ENCODE data around the gene PIP4K2B.

Gene PIP4K2B

GRCh38 chr17:38743556-38744171 lies 55.7 kb downstream of the PIP4K2B start:
- no peak for DNase-seq

DNA sequence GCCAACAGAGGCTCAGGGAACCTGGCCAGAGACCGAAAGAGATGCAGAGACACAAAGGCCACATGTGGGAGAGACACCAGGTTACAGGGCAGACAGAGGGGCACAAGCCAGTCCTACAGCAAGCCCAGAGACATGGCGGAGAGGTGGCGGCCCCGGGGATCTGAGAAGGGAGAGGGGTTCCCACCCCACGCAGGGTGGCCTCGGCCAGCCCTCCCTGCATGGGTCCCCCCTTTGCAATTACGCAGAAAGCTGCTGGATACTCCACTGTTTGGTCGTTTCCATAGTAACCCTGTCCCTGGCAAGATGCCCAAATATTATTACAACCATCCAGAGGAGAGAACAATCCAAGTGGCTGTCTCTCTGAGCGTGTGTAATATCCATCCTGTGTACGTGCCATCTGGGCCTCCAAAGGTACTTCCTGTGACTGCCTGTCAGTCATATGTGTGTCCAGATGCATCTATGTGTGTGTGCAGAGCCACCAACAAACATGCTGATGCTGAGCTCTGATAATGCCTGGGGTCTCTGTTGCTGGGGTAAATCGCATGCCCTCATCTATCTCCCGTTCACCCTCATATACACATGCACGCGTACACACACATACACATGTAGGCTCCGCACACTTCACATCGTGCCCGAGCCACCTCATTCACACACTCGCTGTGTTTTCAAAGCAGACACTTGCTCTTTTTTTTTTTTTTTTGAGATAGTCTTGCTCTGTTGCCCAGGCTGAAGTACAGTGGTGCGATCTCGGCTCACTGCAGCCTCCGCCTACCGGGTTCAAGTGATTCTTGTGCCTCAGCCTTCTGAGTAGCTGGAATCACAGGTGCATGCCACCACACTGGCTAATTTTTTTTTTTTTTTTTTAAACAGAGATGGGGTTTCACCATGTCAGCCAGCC lies 56.7 kb downstream of the PIP4K2B start:
- DNase-seq: peak; percentile 47

DNA sequence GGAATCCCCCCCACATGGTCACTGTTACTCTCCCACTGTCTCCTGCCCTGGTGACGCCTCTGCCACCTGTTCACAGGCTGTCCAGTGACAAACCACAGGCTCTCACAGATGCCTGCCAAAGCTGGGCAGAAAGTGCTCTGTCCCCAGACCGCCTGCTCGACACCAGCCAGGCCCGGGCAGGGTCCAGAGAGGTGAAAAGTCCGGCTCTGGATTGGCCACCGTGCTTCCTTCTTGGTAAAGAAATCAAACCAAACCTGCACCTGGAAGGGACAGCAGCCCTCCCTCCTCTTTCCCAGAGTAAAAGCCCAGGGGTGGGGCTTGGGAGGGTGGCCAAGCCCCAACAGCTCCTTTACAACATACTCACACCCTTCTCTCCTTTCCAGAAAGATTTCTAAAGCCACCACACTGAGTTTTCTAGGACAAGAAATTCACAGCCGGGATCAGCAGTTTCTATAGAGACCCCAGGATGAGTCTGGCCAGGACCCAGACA lies 57.4 kb downstream of the PIP4K2B start:
- DNase-seq: no peak

DNA sequence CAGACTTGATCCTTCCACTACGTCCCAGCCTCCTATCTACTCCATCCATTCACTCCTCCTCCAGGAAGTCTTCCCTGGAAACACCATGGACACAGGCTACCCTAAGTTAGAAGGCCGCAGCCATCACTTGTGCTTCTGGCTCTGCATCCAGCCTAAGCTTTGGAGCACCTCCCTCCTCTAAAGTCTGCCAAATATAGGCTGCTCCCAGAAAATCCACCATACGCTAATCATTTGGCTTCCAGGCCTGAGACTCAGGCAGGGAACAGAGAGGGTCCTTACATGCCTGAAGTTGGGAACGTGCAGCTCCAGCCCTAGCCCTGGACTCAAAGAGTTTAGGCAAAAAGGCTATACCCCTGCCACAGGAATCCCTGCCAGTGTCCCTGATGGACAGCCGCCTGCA lies 57.9 kb downstream of the PIP4K2B start:
- DNase-seq: no peak

- no peak for DNase-seq
Measured at GRCh38 chr17:38740806-38741205, 58.5 kb downstream of the PIP4K2B start.

- DNase-seq: no peak
Measured at GRCh38 chr17:38740044-38740443, 59.3 kb downstream of the PIP4K2B start.

GRCh38 chr17:38739305-38739704 lies 60.1 kb downstream of the PIP4K2B start:
- no peak for DNase-seq

- DNase-seq: no peak
Measured at GRCh38 chr17:38738686-38739085, 60.7 kb downstream of the PIP4K2B start.

DNA sequence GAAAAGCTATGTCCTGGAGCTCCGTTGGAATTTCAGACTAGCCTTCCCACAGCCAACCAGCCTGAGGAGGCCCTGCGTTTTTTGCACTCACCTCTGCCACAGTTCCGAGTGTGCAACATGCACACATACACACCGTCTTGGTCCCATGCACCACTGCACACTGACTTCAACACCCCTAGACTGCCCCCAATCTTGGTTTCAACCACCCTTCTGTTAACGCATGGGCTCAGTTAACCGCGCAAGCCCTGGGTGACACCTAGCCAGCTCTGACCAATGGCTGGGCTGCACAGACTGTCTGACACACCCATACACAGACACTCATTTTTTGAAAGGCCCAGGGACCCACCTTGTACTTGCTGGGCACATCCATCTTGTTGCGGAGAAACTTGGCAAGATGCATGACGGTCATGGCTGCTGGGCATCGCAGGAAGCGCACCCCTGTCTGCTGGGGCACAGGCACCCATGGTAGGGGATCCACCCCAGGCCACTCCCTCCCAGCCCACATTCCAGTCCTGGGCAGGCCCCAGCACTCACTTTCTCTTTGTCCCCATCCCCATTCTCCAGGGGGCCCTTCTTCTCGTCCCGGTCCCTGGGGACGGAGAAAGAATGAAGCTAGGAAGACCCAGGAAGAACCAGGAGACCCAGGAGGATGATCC lies 61.2 kb downstream of the PIP4K2B start:
- DNase-seq: no peak

DNA sequence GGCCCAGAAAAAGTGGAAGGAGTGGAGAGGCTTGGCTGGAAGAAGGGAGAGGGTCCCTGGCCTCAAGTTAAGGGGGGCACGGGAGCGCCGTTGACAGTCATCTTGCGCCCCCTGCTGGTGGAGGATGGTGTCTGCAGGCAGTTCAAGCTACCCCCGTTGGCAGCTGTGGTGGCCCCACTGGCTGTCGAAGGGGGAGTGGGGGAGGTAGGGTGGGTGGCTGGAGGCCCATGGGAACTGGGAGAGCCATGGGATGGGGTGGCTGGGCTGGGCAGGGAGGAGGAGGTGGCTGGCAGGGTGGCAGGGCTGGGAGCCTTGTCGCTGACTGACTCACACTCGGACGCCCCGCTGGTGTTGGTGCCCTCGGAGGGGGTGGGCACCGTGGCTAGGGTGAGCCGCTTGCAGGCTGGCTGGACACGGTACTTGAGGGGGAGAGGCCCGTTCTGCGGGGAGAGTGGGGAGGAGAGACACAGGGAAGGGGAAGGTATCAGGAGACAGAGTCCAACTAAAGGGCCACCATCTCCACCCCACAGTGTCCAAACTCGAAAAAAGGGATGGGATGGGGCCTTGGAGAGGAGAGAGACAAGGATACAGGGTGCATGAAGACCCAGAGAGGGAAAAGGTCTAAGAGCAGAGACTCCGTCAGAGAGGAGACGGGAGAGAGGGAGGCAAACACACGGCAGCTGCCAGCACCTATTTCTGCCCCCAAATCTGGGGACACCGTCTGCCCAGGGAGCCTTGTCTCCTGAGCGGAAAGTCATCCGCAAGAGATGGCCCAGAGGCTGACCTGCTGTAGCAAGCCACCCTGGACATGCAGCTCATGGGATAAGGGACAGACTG lies 64.0 kb downstream of the PIP4K2B start:
- peak; percentile 70 for DNase-seq

- DNase-seq: peak; percentile 45
Measured at GRCh38 chr17:38733982-38734973, 65.1 kb downstream of the PIP4K2B start.

DNA sequence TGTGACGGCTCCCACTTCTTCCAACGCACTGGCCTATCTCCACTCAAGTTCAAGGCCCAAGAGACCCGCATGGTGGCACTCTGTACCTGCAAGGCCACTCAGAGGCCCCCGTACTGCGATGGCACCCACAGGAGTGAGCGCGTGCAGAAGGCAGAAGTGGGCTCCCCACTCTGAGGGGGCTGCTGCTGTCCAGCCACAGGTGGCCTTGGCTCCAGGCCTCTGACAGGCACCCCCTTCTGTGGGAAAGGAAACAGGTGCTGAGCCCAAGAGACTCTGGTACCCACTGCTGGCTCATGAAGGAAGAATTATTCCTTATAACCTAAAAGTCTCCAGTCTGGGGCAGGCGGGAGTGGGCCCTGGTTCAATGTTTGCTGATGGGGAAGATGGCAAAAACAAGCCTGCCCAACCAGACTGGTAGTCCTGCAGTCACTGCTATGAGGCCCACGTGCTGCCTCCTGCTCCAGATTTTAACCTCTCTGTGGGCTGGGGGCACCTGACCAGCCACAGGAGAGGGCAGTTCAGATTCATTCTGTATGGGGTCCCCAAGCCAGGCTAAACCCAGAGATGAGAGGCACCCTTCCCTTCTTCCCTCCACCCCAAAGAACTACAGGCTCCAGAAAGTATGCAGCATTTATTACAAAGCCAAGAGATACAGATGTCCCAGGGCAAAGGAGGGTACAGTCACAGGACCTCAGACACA lies 65.9 kb downstream of the PIP4K2B start:
- no peak for DNase-seq

GRCh38 chr17:38732376-38733281 lies 66.7 kb downstream of the PIP4K2B start:
- peak; percentile 42 for DNase-seq

DNA sequence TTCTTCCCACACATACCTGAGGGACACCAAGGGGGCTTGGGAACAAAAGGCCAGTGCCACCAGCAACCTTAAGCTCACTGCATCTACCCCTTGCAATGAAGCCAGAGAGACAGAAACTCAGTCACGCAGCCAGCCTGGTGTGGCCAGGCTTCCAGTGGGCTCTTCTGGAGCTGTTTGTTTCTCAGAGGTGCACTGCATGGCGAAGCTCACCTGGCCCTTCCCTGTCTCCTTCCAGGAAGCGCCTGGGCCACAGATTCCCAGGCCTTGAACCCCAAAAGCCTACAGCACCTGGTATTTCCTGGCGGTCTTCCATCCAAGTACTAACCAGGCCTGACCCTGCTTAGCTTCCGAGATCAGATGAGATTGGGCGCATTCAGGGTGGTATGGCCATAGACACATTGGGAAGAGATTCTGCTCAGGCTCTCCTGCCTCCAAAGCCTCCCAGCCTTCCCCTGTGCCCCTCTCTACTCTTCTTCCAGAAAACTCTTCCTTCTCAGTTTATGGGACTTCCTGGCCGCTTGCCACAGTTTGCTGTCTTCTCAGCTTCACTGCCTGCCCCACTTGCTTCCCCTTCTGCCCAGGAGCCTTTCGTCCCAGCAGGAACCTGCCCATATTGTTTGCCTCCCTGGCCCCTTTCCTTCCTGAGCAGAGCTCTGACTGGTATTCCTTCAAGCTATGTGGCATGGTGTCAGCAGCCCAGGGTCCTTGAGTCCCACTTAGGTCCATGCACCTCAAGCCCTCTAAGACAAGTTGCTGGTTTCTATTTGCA lies 67.6 kb downstream of the PIP4K2B start:
- no peak for DNase-seq

DNA sequence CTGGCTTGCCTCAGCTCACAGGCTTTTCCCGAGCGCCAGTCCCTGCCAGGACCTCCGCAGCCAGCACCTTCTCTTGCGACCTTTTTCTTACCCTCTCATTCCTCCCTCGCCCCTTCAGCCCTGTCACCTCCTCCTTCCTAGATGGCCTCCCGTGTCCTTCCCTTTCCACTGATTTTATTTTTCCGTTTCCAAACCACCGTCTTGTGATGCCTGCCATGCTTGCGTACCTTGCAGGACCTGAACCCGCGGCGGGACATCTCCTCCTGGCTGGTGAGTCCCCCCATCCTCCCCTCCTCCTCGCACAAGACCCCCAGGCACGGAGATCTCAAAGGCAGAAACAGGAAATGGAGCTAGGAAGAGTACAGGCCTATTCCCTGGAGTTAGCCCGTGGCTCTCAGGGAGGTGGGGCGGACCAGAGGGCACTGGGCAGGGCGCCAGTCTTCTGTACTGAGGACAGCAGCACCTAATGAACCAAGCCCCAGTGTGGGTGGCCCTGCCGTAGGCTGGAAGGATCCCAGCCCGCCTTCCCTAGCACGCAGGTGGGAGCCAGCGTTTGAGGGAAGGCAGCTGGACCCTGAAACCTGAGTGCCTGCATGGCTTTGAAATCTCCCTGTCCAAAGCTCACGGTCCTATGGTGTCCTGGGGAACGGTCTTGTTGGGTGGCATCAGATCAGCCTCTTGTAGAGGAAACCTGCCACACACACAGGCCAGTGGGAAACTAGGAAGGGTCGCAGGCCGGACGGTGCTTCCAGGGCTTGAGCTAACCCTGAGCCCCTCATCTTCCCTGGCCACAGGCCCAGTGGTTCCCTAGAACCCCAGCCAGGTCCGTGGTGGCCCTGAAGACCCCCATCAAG lies 68.6 kb downstream of the PIP4K2B start:
- DNase-seq: peak; percentile 54

GRCh38 chr17:38729886-38730525 lies 69.3 kb downstream of the PIP4K2B start, which contains the start of gene CISD3:
Gene CISD3 (plus strand): TSS chr17:38730341. CDS start chr17:38730359, 18 bp downstream.
- DNase-seq: peak; percentile 96

- DNase-seq: no peak
Measured at GRCh38 chr17:38729368-38729885, 69.9 kb downstream of the PIP4K2B start.
